ENCODE results near the gene CADM4.
"Not testable (repeated sequence)": the region's sequence is repeated elsewhere in the genome, so short reads cannot be mapped to it uniquely, and the experiment has no call there.

The CADM4 gene

GRCh38 chr19:43605875-43606568 is 33.6 kb downstream of the CADM4 start:
- no peak for DNase-seq

GRCh38 chr19:43600326-43600725 is 39.3 kb downstream of the CADM4 start:
- DNase-seq: not testable (repeated sequence)

GRCh38 chr19:43599635-43600295 is 39.9 kb downstream of the CADM4 start:
- no peak for DNase-seq

- no peak for DNase-seq
These were observed 41.0 kb downstream of the CADM4 start for GRCh38 chr19:43598445-43599240.

- DNase-seq: no peak
These were observed 41.8 kb downstream of the CADM4 start for GRCh38 chr19:43597876-43598275.

GRCh38 chr19:43596842-43597461 is 42.7 kb downstream of the CADM4 start:
- DNase-seq: no peak

GRCh38 chr19:43595999-43596841 is 43.4 kb downstream of the CADM4 start, which contains the start of the genes IRGQ and ZNF576:
IRGQ (minus strand) TSS chr19:43596134; CDS start chr19:43595338, 796 bp downstream.
ZNF576 (plus strand) TSS chr19:43596595; CDS start chr19:43597109, 514 bp downstream.
- DNase-seq: peak; percentile 99

- DNase-seq: no peak
These were observed 44.0 kb downstream of the CADM4 start for GRCh38 chr19:43595605-43595998.

- peak; percentile 19 for DNase-seq
These were observed 44.7 kb downstream of the CADM4 start for GRCh38 chr19:43594710-43595604.

GRCh38 chr19:43594081-43594697 is 45.5 kb downstream of the CADM4 start:
- no peak for DNase-seq

- DNase-seq: no peak
These were observed 46.8 kb downstream of the CADM4 start for GRCh38 chr19:43592800-43593350.

GRCh38 chr19:43591904-43592772 is 47.5 kb downstream of the CADM4 start:
- DNase-seq: no peak

GRCh38 chr19:43589678-43590077 is 50.0 kb downstream of the CADM4 start:
- no peak for DNase-seq

GRCh38 chr19:43589277-43589676 is 50.4 kb downstream of the CADM4 start:
- DNase-seq: no peak

- not testable (repeated sequence) for DNase-seq
These were observed 52.6 kb downstream of the CADM4 start for GRCh38 chr19:43587029-43587428.

GRCh38 chr19:43586346-43586745 is 53.3 kb downstream of the CADM4 start:
- no peak for DNase-seq

GRCh38 chr19:43584484-43584883 is 55.2 kb downstream of the CADM4 start:
- no peak for DNase-seq

GRCh38 chr19:43582495-43582894 is 57.2 kb downstream of the CADM4 start:
- no peak for DNase-seq

GRCh38 chr19:43581467-43581866 is 58.2 kb downstream of the CADM4 start:
- no peak for DNase-seq
